GM12878 (cell line): Measurements from ENCODE around the gene ELP4. TPM values are rescaled to one million over a fixed set of nuclear protein-coding genes. Genes with fewer than 3 reads are reported as not detected.

Experiments used
- ATAC-seq: fragments of 200-7000 bp; cut with Tn5 transposase; 3 replicates; pipeline ENCODE4 v1.9.1; 2020; ENCODE audit warnings: mild to moderate bottlenecking, moderate library complexity
- BruUV-seq: library from RNA; stranded (reverse); fragments of 400-500 nt; replicated peaks from 2 replicates; lab custom pipeline; 2021; lab: Mats Ljungman, UMichigan
- CTCF ChIA-PET: fragments of 300-600 bp; sonication (Branson Sonifier 250); formaldehyde crosslinking; extraction: SDS; loops from one replicate; lab custom pipeline; 2021; ENCODE audit warnings: inconsistent platforms; lab: Yijun Ruan, JAX
- POLR2A ChIA-PET: fragments of 350-600 bp; formaldehyde crosslinking; extraction: SDS; loops from one replicate; lab custom pipeline; 2021; ENCODE audit warnings: inconsistent platforms; lab: Charles Lee
- RAD21 ChIA-PET: fragments of 300-600 bp; sonication (Branson Sonifier 250); formaldehyde crosslinking; loops from one replicate; lab custom pipeline; 2023; ENCODE audit warnings: antibody characterized with exemption; ENCODE audit not compliant: unreplicated experiment; lab: Charles Lee
- SMC1A ChIA-PET: fragments of 300-600 bp; sonication (Branson Sonifier 250); formaldehyde crosslinking; loops from one replicate; lab custom pipeline; 2023; ENCODE audit not compliant: unreplicated experiment, uncharacterized antibody; lab: Charles Lee
- DNase-seq: peaks from one replicate; pipeline ENCODE4 v3.0.0-alpha.2; 2011; ENCODE audit warnings: low read depth, low spot score
- FAIRE-seq: peaks from 3 replicates; lab custom pipeline; 2011; peaks lifted over from hg19 to GRCh38; lab: Jason Lieb, UNC
- H2AFZ ChIP-seq: 2 replicates; pipeline ENCODE4 v1.6.0; 2011; ENCODE audit warnings: low read depth, low read length, control low read depth; ENCODE audit not compliant: control insufficient read depth
- H3K27ac ChIP-seq: 2 replicates; pipeline ENCODE4 v1.5.1; 2011; ENCODE audit warnings: control low read depth; ENCODE audit not compliant: control insufficient read depth, insufficient read depth
- H3K27me3 ChIP-seq, 2 experiments: replicated peaks in 1 of 2; 2 replicates each; pipeline versions ENCODE4 v1.6.0 to v1.6.1; 2011; ENCODE audit warnings: low read length in 1 of 2; ENCODE audit not compliant: control insufficient read depth in 2 of 2, insufficient read depth in 2 of 2
- H3K36me3 ChIP-seq, 2 experiments: 2 replicates each; pipeline ENCODE4 v1.5.1; 2011; ENCODE audit warnings: low read length in 1 of 2; ENCODE audit not compliant: control insufficient read depth in 2 of 2, insufficient read depth in 2 of 2
- H3K4me1 ChIP-seq: 2 replicates; pipeline ENCODE4 v1.6.1; 2011; ENCODE audit warnings: mild to moderate bottlenecking, low read length, moderate library complexity, mixed read lengths; ENCODE audit not compliant: control insufficient read depth, insufficient read depth
- H3K4me2 ChIP-seq: 2 replicates; pipeline ENCODE4 v1.6.0; 2011; ENCODE audit warnings: control low read depth; ENCODE audit not compliant: control insufficient read depth, insufficient read depth
- H3K4me3 ChIP-seq: fragments of 200-600 bp; sonication (generic); 2 replicates; pipeline ENCODE4 v1.5.1; 2016
- H3K79me2 ChIP-seq: 2 replicates; pipeline ENCODE4 v1.6.0; 2011; ENCODE audit warnings: low read length; ENCODE audit not compliant: control insufficient read depth, insufficient read depth
- H3K9ac ChIP-seq: 2 replicates; pipeline ENCODE4 v1.8.0; 2011; ENCODE audit warnings: low read length, control low read depth, mixed read lengths; ENCODE audit not compliant: control insufficient read depth, insufficient read depth
- H3K9me3 ChIP-seq: replicated peaks from 3 replicates; pipeline ENCODE4 v1.5.1; 2011; ENCODE audit warnings: mild to moderate bottlenecking, low read length; ENCODE audit not compliant: control insufficient read depth, insufficient read depth
- H4K20me1 ChIP-seq: 2 replicates; pipeline ENCODE4 v1.6.0; 2011; ENCODE audit not compliant: control insufficient read depth, insufficient read depth
- CBX3 ChIP-seq: fragments of 200-600 bp; sonication (generic); IDR thresholded peaks from 2 replicates; pipeline ENCODE4 v1.6.1; 2016; ENCODE audit warnings: low read depth, borderline replicate concordance
- DPF2 ChIP-seq: fragments of 450-650 bp; IDR thresholded peaks from 2 replicates; pipeline ENCODE4 v1.6.1; 2017; ENCODE audit warnings: mild to moderate bottlenecking
- ETV6 ChIP-seq, 2 experiments: fragments of 450-650 bp in 1 of 2; IDR thresholded peaks in 1 of 2; conservative IDR thresholded peaks in 1 of 2; 2 replicates each; pipeline ENCODE4 v1.6.1; 2014; ENCODE audit warnings: antibody characterized with exemption in 1 of 2, borderline replicate concordance in 1 of 2, low read depth in 1 of 2, mild to moderate bottlenecking in 1 of 2, moderate library complexity in 1 of 2
- IRF4 ChIP-seq: IDR thresholded peaks from 2 replicates; pipeline ENCODE4 v1.6.1; 2011; ENCODE audit warnings: low read depth, low read length
- PRDM15 ChIP-seq: fragments of 450-650 bp; formaldehyde crosslinking; IDR thresholded peaks from 2 replicates; pipeline ENCODE4 v1.4.0; 2020; ENCODE audit warnings: mild to moderate bottlenecking, moderate library complexity
- RBBP5 ChIP-seq: fragments of 200-600 bp; sonication (generic); conservative IDR thresholded peaks from 2 replicates; pipeline ENCODE4 v1.6.1; 2016
- RUNX3 ChIP-seq: IDR thresholded peaks from 2 replicates; pipeline ENCODE4 v1.6.1; 2012; ENCODE audit warnings: low read length, inconsistent platforms
- WGBS: methylation state at CpG from one replicate; pipeline ENCODE4 v1.1.6; 2016; ENCODE audit warnings: low lambda C conversion rate; ENCODE audit not compliant: insufficient replicate concordance, insufficient coverage; ENCODE audit errors: missing lambda C conversion rate; 5-methylcytosine and 5-hydroxymethylcytosine counted together
- in situ Hi-C: fragments of 300-500 bp; cut with MboI; formaldehyde crosslinking; loops from 9 replicates; pipeline ENCODE4 v1.14.3; 2018; ENCODE audit warnings: mixed read lengths
- intact Hi-C: fragments of 100-400 bp; cut with micrococcal nuclease; formaldehyde crosslinking; loops from one replicate; pipeline ENCODE4 v1.14.2; 2022; ENCODE audit not compliant: unreplicated experiment
- polyA plus RNA-seq, 11 experiments: library from polyadenylated mRNA; depleted of rRNA in 4 of 11; unstranded in 6 of 11; stranded (reverse) in 5 of 11; fragments of >200 nt; fragmentation: Nextera tagmentation in 4 of 11; fragmentation: Illumina TruSeq in 1 of 11; extraction: Ambion mirVana in 4 of 11; extraction: Trizol in 1 of 11; gene quantifications; 1 replicate in 1 of 11; 2 replicates in 10 of 11; pipeline versions ENCODE4 v1.2.1 to v1.2.3, GENCODE V29; 2011 to 2016; ENCODE audit warnings: inconsistent platforms in 2 of 11, missing spikeins in 2 of 11, low read depth in 1 of 11
- total RNA-seq, 4 experiments: library from RNA; depleted of rRNA in 3 of 4; stranded (reverse); fragments of >200 nt in 3 of 4; fragmentation: Illumina TruSeq in 1 of 4; extraction: Trizol in 1 of 4; gene quantifications; 2 replicates each; pipeline versions ENCODE4 v1.2.1 to v1.2.3, GENCODE V29; 2013 to 2021

The ELP4 gene
- total and polyA plus RNA-seq, 10 of the 15 experiments (the other 5 are each of a cell fraction or from before 2014, with no cell fraction given) = 17.7 to 36.1 (median 27.0) TPM

DNA sequence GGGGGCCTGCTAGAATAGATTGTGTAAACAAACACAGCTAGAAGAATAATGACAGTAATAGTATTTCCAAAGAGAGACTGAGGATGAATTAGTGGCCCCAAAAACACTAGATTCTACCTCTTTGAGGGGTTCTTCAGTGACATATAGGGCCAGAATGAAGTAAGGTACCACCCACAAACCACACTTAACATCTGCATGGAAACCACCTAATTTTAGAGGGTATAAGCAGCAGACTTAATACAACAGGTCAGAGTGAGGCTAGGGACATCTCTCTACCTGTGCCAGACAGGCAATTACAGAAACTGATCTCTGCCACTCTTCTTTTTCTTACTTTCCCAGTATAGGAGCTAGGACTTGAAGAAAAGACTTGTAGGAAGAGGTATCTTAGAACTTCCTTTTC is 20.1 kb downstream of the ELP4 start:
- ChIA-PET RAD21 (no interaction called here), SMC1A (interaction anchor here (0.6 to 1.4 kb wide), 3 partner anchors 15 to 66 kb away, joined by 3 to 5 read pairs (median 4); no protein-coding TSS in a partner anchor)
- H3K79me2 ChIP-seq = no peaks in the 10 kb centered on the region
- H3K4me3 ChIP-seq = no peak overlapping the region
- no peaks in the 10 kb centered on the region for H3K36me3 ChIP-seq
- H3K27ac ChIP-seq = no peak overlapping the region
- H3K9me3 ChIP-seq = no peaks in the 10 kb centered on the region; the same call in 2 of the 3 replicates
- TF ChIP-seq RUNX3 (peak; percentile 55), CBX3 (no peak)
- TF ChIP-seq, all 136 proteins: peak for 1
- CTCF ChIA-PET = interaction anchor here (0.6 to 1.4 kb wide), 3 partner anchors 17 to 112 kb away, joined by 3 to 4 read pairs (median 3); no protein-coding TSS in a partner anchor
- DNase-seq (no peak), FAIRE-seq (no peak), ATAC-seq (peak; percentile 91)
- Histone ChIP-seq H4K20me1 (no peaks in the 10 kb centered on the region), H3K4me1 (no peaks in the 10 kb centered on the region), H3K4me2 (no peak overlapping the region), H3K9ac (no peak overlapping the region), H3K27me3 (no peaks in the 10 kb centered on the region), H2AFZ (no peak overlapping the region)
- in situ Hi-C loops = no loop called here
- POLR2A ChIA-PET = interaction anchor here (0.5 kb wide), 1 partner anchor 15 kb away, joined by 3 read pairs; no protein-coding TSS in a partner anchor
- BruUV-seq = no TSS peak
- intact Hi-C loops = no loop called here

GRCh38 chr11:31531293-31531692 is 21.7 kb downstream of the ELP4 start:
- Histone ChIP-seq H3K36me3 (no peaks in the 10 kb centered on the region), H3K4me2 (no peak overlapping the region), H3K9ac (no peak overlapping the region), H3K4me3 (no peak overlapping the region), H3K27me3 (no peaks in the 10 kb centered on the region), H3K9me3 (no peaks in the 10 kb centered on the region; the same call in 2 of the 3 replicates), H3K79me2 (no peaks in the 10 kb centered on the region), H3K4me1 (no peaks in the 10 kb centered on the region), H2AFZ (no peak overlapping the region), H3K27ac (no peak overlapping the region), H4K20me1 (no peaks in the 10 kb centered on the region)
- no peak for TF ChIP-seq PRDM15 (CRISPR knock-in tag)
- no peak for TF ChIP-seq IRF4
- no peak for TF ChIP-seq ETV6 (conservative IDR thresholded peaks at IDR 0.05 in 1 of 2, IDR thresholded peaks at IDR 0.05 in 1 of 2; ENCODE audit: borderline replicate concordance in 1 of 2, low read depth in 1 of 2)
- no peak for TF ChIP-seq RBBP5
- TF ChIP-seq DPF2 = no peak
- no peak for ATAC-seq
- no TSS peak for BruUV-seq
- WGBS = 100% methylated on average over 1 of the region's 1 CpG
- SMC1A ChIA-PET = interaction anchor here (1.2 kb wide), 1 partner anchor 23 kb away, joined by 3 read pairs; no protein-coding TSS in a partner anchor
- in situ Hi-C loops (no loop called here), intact Hi-C loops (no loop called here)
- RAD21 ChIA-PET = no interaction called here
- CTCF ChIA-PET = interaction anchor here (0.5 kb wide), 1 partner anchor 56 kb away, joined by 3 read pairs; no protein-coding TSS in a partner anchor
- FAIRE-seq = no peak
- POLR2A ChIA-PET = no interaction called here
- no peak for DNase-seq
